GM15510 (cell line): ENCODE data around the gene FARS2.

ENCODE experiments used
- POLR2A ChIP-seq: IDR thresholded peaks from 3 replicates; pipeline ENCODE4 v1.6.1; 2011; ENCODE audit warnings: borderline replicate concordance; ENCODE audit not compliant: insufficient read length; ENCODE audit errors: extremely low read depth

FARS2 gene

GRCh38 chr6:5427586-5427985, 166.3 kb downstream of the FARS2 start:
- no peak for TF ChIP-seq POLR2A

GRCh38 chr6:5433324-5433723, 172.0 kb downstream of the FARS2 start:
- no peak for TF ChIP-seq POLR2A

- TF ChIP-seq POLR2A = no peak
Measured at GRCh38 chr6:5435449-5435848, 174.1 kb downstream of the FARS2 start.

- TF ChIP-seq POLR2A = no peak
Measured at GRCh38 chr6:5438922-5439584, 177.7 kb downstream of the FARS2 start.

- no peak for TF ChIP-seq POLR2A
Measured at GRCh38 chr6:5439749-5440148, 178.4 kb downstream of the FARS2 start.

GRCh38 chr6:5442319-5442718, 181.0 kb downstream of the FARS2 start:
- TF ChIP-seq POLR2A = no peak

GRCh38 chr6:5442916-5443315, 181.6 kb downstream of the FARS2 start:
- no peak for TF ChIP-seq POLR2A

- TF ChIP-seq POLR2A = no peak
Measured at GRCh38 chr6:5443491-5443890, 182.2 kb downstream of the FARS2 start.

GRCh38 chr6:5446362-5447075, 185.2 kb downstream of the FARS2 start:
- no peak for TF ChIP-seq POLR2A

GRCh38 chr6:5447921-5448320, 186.6 kb downstream of the FARS2 start:
- TF ChIP-seq POLR2A = no peak

GRCh38 chr6:5450073-5450472, 188.8 kb downstream of the FARS2 start:
- no peak for TF ChIP-seq POLR2A

GRCh38 chr6:5453546-5453945, 192.2 kb downstream of the FARS2 start:
- TF ChIP-seq POLR2A = no peak

GRCh38 chr6:5455142-5455541, 193.8 kb downstream of the FARS2 start:
- TF ChIP-seq POLR2A = no peak

GRCh38 chr6:5457041-5457440, 195.7 kb downstream of the FARS2 start:
- no peak for TF ChIP-seq POLR2A

GRCh38 chr6:5457983-5458683, 196.8 kb downstream of the FARS2 start:
- no peak for TF ChIP-seq POLR2A

- no peak for TF ChIP-seq POLR2A
Measured at GRCh38 chr6:5459346-5459745, 198.0 kb downstream of the FARS2 start.
